HepG2 (cell line): ENCODE data around the gene AADAT. TPM values are rescaled to one million over a fixed set of nuclear protein-coding genes. Genes with fewer than 3 reads are reported as not detected.
"Not testable (repeated sequence)": the region's sequence is repeated elsewhere in the genome, so short reads cannot be mapped to it uniquely, and the experiment has no call there.

Experiments used
- ATAC-seq: fragments of 200-7000 bp; cut with Tn5 transposase; 3 replicates; pipeline ENCODE4 v1.9.1; 2020; ENCODE audit warnings: mild to moderate bottlenecking, moderate library complexity
- BruUV-seq: library from RNA; stranded (reverse); fragments of 400-500 nt; replicated peaks from 2 replicates; lab custom pipeline; 2021; lab: Mats Ljungman, UMichigan
- CTCF ChIA-PET: fragments of 300-600 bp; formaldehyde crosslinking; extraction: SDS; loops from one replicate; lab custom pipeline; 2021; ENCODE audit warnings: low total read pairs, inconsistent platforms, low intra/inter-chr PET ratio; lab: Yijun Ruan, JAX
- POLR2A ChIA-PET: fragments of 350-600 bp; sonication (Branson Sonifier 250); formaldehyde crosslinking; loops from one replicate; lab custom pipeline; 2020; ENCODE audit warnings: antibody characterized with exemption, inconsistent platforms; lab: Yijun Ruan, JAX
- DNase-seq: peaks from one replicate; pipeline ENCODE4 v3.0.0-alpha.2; 2015; ENCODE audit warnings: low spot score
- FAIRE-seq: peaks from 3 replicates; lab custom pipeline; 2011; peaks lifted over from hg19 to GRCh38; lab: Jason Lieb, UNC
- H2AFZ ChIP-seq: one replicate; pipeline ENCODE4 v1.6.1; 2011; ENCODE audit warnings: low read length, inconsistent platforms
- H3K27ac ChIP-seq: fragments of 300-600 bp; 3 replicates; pipeline ENCODE4 v1.8.0; 2011; ENCODE audit warnings: mixed run types, mild to moderate bottlenecking, mixed read lengths, low read length, inconsistent platforms; ENCODE audit not compliant: insufficient read depth; ENCODE audit errors: extremely low read length
- H3K27me3 ChIP-seq, 2 experiments: fragments of 200-600 bp in 1 of 2; 2 replicates in 1 of 2; 3 replicates in 1 of 2; pipeline versions ENCODE4 v1.6.0 to v1.8.0; 2011; ENCODE audit warnings: low read length in 2 of 2, mild to moderate bottlenecking in 2 of 2, moderate library complexity in 2 of 2, inconsistent platforms in 1 of 2; ENCODE audit not compliant: insufficient read depth in 2 of 2, control insufficient read depth in 1 of 2
- H3K36me3 ChIP-seq, 2 experiments: fragments of 200-600 bp in 1 of 2; replicated peaks in 1 of 2; 2 replicates in 1 of 2; 3 replicates in 1 of 2; pipeline versions ENCODE4 v1.5.1 to v1.8.0; 2011; ENCODE audit warnings: low read length in 2 of 2, inconsistent platforms in 1 of 2; ENCODE audit not compliant: insufficient read depth in 2 of 2, control insufficient read depth in 1 of 2
- H3K4me1 ChIP-seq: 2 replicates; pipeline ENCODE4 v1.5.1; 2012; ENCODE audit warnings: low read length, inconsistent platforms; ENCODE audit not compliant: insufficient read depth
- H3K4me2 ChIP-seq: 2 replicates; pipeline ENCODE4 v1.6.0; 2011; ENCODE audit warnings: low read depth, low read length, inconsistent platforms
- H3K4me3 ChIP-seq, 3 experiments: fragments of 200-600 bp in 1 of 3; sonication (generic), shearing (Covaris generic) in 1 of 3; replicated peaks in 1 of 3; 2 replicates each; pipeline ENCODE4 v1.5.1; 2011 to 2016; ENCODE audit warnings: low read length in 3 of 3, inconsistent platforms in 2 of 3, low read depth in 2 of 3, mild to moderate bottlenecking in 2 of 3, control low read depth in 1 of 3, mixed read lengths in 1 of 3; ENCODE audit not compliant: insufficient read depth in 1 of 3
- H3K79me2 ChIP-seq: one replicate; pipeline ENCODE4 v1.6.1; 2011; ENCODE audit warnings: low read length, inconsistent platforms; ENCODE audit not compliant: insufficient read depth
- H3K9ac ChIP-seq: 2 replicates; pipeline ENCODE4 v1.6.0; 2011; ENCODE audit warnings: mild to moderate bottlenecking, low read depth, low read length, inconsistent platforms; ENCODE audit not compliant: insufficient read depth
- H3K9me3 ChIP-seq: 2 replicates; pipeline ENCODE4 v1.5.1; 2012; ENCODE audit warnings: mild to moderate bottlenecking, low read length
- H4K20me1 ChIP-seq: 2 replicates; pipeline ENCODE4 v1.6.0; 2011; ENCODE audit warnings: inconsistent platforms, mild to moderate bottlenecking, low read length, moderate library complexity; ENCODE audit not compliant: insufficient read depth
- ARID2 ChIP-seq: sonication (generic); formaldehyde crosslinking; IDR thresholded peaks from 2 replicates; pipeline ENCODE4 v1.8.1; 2022; ENCODE audit warnings: mild to moderate bottlenecking, missing genetic modification reagents, borderline replicate concordance
- ARID3A ChIP-seq: IDR thresholded peaks from 2 replicates; pipeline ENCODE4 v1.6.1; 2012; ENCODE audit warnings: low read depth, low read length, improper control_type of control experiment
- CTCF ChIP-seq: sonication (generic); formaldehyde crosslinking; IDR thresholded peaks from 2 replicates; pipeline ENCODE4 v1.5.0; 2020; ENCODE audit warnings: mild to moderate bottlenecking, missing genetic modification reagents, moderate library complexity
- RAD21 ChIP-seq: fragments of 450-650 bp; formaldehyde crosslinking; IDR thresholded peaks from 2 replicates; pipeline ENCODE4 v1.5.0; 2020; ENCODE audit warnings: mild to moderate bottlenecking
- SMC3 ChIP-seq: IDR thresholded peaks from 2 replicates; pipeline ENCODE4 v1.6.1; 2011; ENCODE audit warnings: low read length, improper control_type of control experiment
- STAG1 ChIP-seq: sonication (generic); formaldehyde crosslinking; IDR thresholded peaks from 2 replicates; pipeline ENCODE4 v1.4.0; 2020; ENCODE audit warnings: missing genetic modification reagents
- ZNF160 ChIP-seq: sonication (generic); formaldehyde crosslinking; IDR thresholded peaks from 2 replicates; pipeline ENCODE4 v1.8.0; 2022; ENCODE audit warnings: mild to moderate bottlenecking, inconsistent platforms, missing genetic modification reagents
- ZNF549 ChIP-seq: sonication (generic); formaldehyde crosslinking; IDR thresholded peaks from 2 replicates; pipeline ENCODE4 v1.5.0; 2020; ENCODE audit warnings: missing genetic modification reagents
- WGBS: methylation state at CpG from one replicate; pipeline ENCODE4 v1.1.6; 2017; ENCODE audit warnings: low lambda C conversion rate; 5-methylcytosine and 5-hydroxymethylcytosine counted together
- in situ Hi-C: cut with HindIII; loops from 2 replicates; pipeline ENCODE4 v1.10.0; 2017; ENCODE audit warnings: low pct_unique_long_range_greater_than_20kb; ENCODE audit not compliant: extremely low pct_ligation_motif_present
- intact Hi-C: fragments of 100-400 bp; cut with micrococcal nuclease; formaldehyde crosslinking; loops from one replicate; pipeline ENCODE4 v1.10.0; 2022; ENCODE audit not compliant: unreplicated experiment
- polyA plus RNA-seq, 8 experiments: library from polyadenylated mRNA; depleted of rRNA in 3 of 8; stranded (reverse) in 7 of 8; unstranded in 1 of 8; fragments of >200 nt; fragmentation: Illumina TruSeq in 4 of 8; extraction: Trizol in 4 of 8; gene quantifications; 2 replicates each; pipeline versions ENCODE4 v1.2.1 to v1.2.3, GENCODE V29; 2011 to 2016; ENCODE audit warnings: low read depth in 4 of 8, missing spikeins in 1 of 8, mixed read lengths in 1 of 8; ENCODE audit not compliant: insufficient read depth in 1 of 8
- total RNA-seq, 5 experiments: library from RNA; depleted of rRNA; stranded (reverse); fragments of >200 nt; fragmentation: Illumina TruSeq; extraction: Trizol; gene quantifications; 2 replicates each; pipeline ENCODE4 v1.2.3, GENCODE V29; 2016; ENCODE audit warnings: low read depth in 1 of 5

Gene AADAT
- total and polyA plus RNA-seq, 2 of the 13 experiments (the other 11 are each of a cell fraction or from before 2014, with no cell fraction given), result 6.1 to 9.1 TPM

- Histone ChIP-seq H2AFZ (no peak overlapping the region), H3K36me3 (no peaks in the 10 kb centered on the region), H3K27ac (no peak overlapping the region), H3K9me3 (no peaks in the 10 kb centered on the region), H3K4me1 (no peaks in the 10 kb centered on the region), H3K4me3 (no peak overlapping the region), H3K4me2 (no peak overlapping the region), H3K27me3 (no peaks in the 10 kb centered on the region), H4K20me1 (no peaks in the 10 kb centered on the region), H3K9ac (no peak overlapping the region), H3K79me2 (no peaks in the 10 kb centered on the region)
- TF ChIP-seq ARID2 (no peak), ARID3A (0 out of 2 replicates have a peak, but pooled peaks have one; percentile 8), ZNF549 (CRISPR knock-in tag) (no peak), ZNF160 (CRISPR knock-in tag) (no peak), SMC3 (peak; percentile 64), CTCF (CRISPR knock-in tag) (peak; percentile 65), RAD21 (CRISPR knock-in tag) (peak; percentile 44; the same call in 1 of the 2 replicates), STAG1 (CRISPR knock-in tag) (peak; percentile 84)
- FAIRE-seq, result peak; percentile 39
- ChIA-PET POLR2A (no interaction called here), CTCF (interaction anchor here (1.2 to 2.8 kb wide), 3 partner anchors 238 to 435 kb away, joined by 4 to 41 read pairs (median 8); partner anchors contain the start of gene NEK1)
- in situ Hi-C loops (loop anchor here (10.0 kb wide), 1 partner anchor 243 kb away; no protein-coding TSS in a partner anchor), intact Hi-C loops (loop anchor here (1.0 to 5.0 kb wide), 2 partner anchors 238 to 256 kb away; no protein-coding TSS in a partner anchor)
- peak; percentile 53 for DNase-seq
- ATAC-seq, result no peak
- no TSS peak for BruUV-seq
- WGBS, result 4% methylated on average over 4 of the region's 4 CpGs
These were observed 41.9 kb downstream of the AADAT start for GRCh38 chr4:170047771-170048354.

GRCh38 chr4:170046156-170046555, 43.6 kb downstream of the AADAT start:
- 100% methylated on average over 2 of the region's 24 CpGs for WGBS
- CTCF ChIA-PET, ATAC-seq, H3K4me1 ChIP-seq, H3K36me3 ChIP-seq, H3K4me2 ChIP-seq, H3K9ac ChIP-seq, DNase-seq, H2AFZ ChIP-seq, H3K27ac ChIP-seq, H3K79me2 ChIP-seq, BruUV-seq, H3K4me3 ChIP-seq, POLR2A ChIA-PET, H3K27me3 ChIP-seq, FAIRE-seq, H4K20me1 ChIP-seq, H3K9me3 ChIP-seq: not testable (repeated sequence)
- in situ Hi-C loops (loop anchor here (10.0 kb wide), 1 partner anchor 241 kb away; no protein-coding TSS in a partner anchor), intact Hi-C loops (loop anchor here (5.0 kb wide), 1 partner anchor 254 kb away; no protein-coding TSS in a partner anchor)
